ENCODE data around the gene ZEB2. TPM values are rescaled to one million over a fixed set of nuclear protein-coding genes. Genes with fewer than 3 reads are reported as not detected.

ZEB2 gene
- total and polyA plus RNA-seq, 10 of the 15 experiments (the other 5 are each of a cell fraction or from before 2014, with no cell fraction given) = 0.14 to 3.2 (median 0.84) TPM

GRCh38 chr2:144567745-144568144 lies 47.8 kb upstream of the ZEB2 start:
- ChIA-PET SMC1A (ENCODE audit: uncharacterized antibody, unreplicated experiment) (no interaction called here), RAD21 (ENCODE audit: unreplicated experiment) (no interaction called here), CTCF (interaction anchor here (0.6 to 1.5 kb wide), 2 partner anchors 19 to 58 kb away, joined by 3 to 4 read pairs; no protein-coding TSS in a partner anchor), POLR2A (no interaction called here)
- no peaks in the 10 kb centered on the region for H3K4me1 ChIP-seq (ENCODE audit: control insufficient read depth, insufficient read depth, low read length)
- WGBS (ENCODE audit: insufficient coverage, insufficient replicate concordance, low lambda C conversion rate, missing lambda C conversion rate) = 12% methylated on average over 4 of the region's 4 CpGs
- peaks cover 0 to 5% of the 10 kb centered on the region in 2 experiments; a peak in 2 of 4 replicates for H3K27me3 ChIP-seq (replicated peaks in 1 of 2; ENCODE audit: control insufficient read depth in 2 of 2, insufficient read depth in 2 of 2, low read length in 1 of 2)
- H3K36me3 ChIP-seq (ENCODE audit: control insufficient read depth in 2 of 2, insufficient read depth in 2 of 2, low read length in 1 of 2) = no peaks in the 10 kb centered on the region
- no peak for TF ChIP-seq HDGF (IDR thresholded peaks at IDR 0.05)
- TF ChIP-seq E4F1 (IDR thresholded peaks at IDR 0.05; ENCODE audit: borderline replicate concordance, partially characterized antibody) = no peak
- no peak for TF ChIP-seq BMI1 (IDR thresholded peaks at IDR 0.05; ENCODE audit: borderline replicate concordance)
- BruUV-seq (replicated peaks) = no TSS peak
- in situ Hi-C loops (cut with MboI) = no loop called here
- no peak overlapping the region for H3K4me2 ChIP-seq (ENCODE audit: control insufficient read depth, insufficient read depth)
- intact Hi-C loops (cut with micrococcal nuclease; ENCODE audit: unreplicated experiment) = no loop called here
- H3K9ac ChIP-seq (ENCODE audit: control insufficient read depth, insufficient read depth, low read length) = no peak overlapping the region
- ATAC-seq (no peak), DNase-seq (ENCODE audit: low read depth, low spot score) (no peak), FAIRE-seq (no peak)
- H3K9me3 ChIP-seq (replicated peaks; ENCODE audit: control insufficient read depth, insufficient read depth, low read length) = no peaks in the 10 kb centered on the region; the same call in 2 of the 3 replicates
- no peak overlapping the region for H2AFZ ChIP-seq (ENCODE audit: control insufficient read depth, low read depth, low read length)
- no peak overlapping the region for H3K27ac ChIP-seq (ENCODE audit: control insufficient read depth, insufficient read depth)
- no peaks in the 10 kb centered on the region for H4K20me1 ChIP-seq (ENCODE audit: control insufficient read depth, insufficient read depth)
- H3K4me3 ChIP-seq = no peak overlapping the region
- H3K79me2 ChIP-seq (ENCODE audit: control insufficient read depth, insufficient read depth, low read length) = no peaks in the 10 kb centered on the region

- DNase-seq (ENCODE audit: low read depth, low spot score) = no peak
- ChIA-PET CTCF (interaction anchor here (1.0 to 1.5 kb wide), 3 partner anchors 60 to 404 kb away, joined by 3 to 4 read pairs (median 4); no protein-coding TSS in a partner anchor), POLR2A (no interaction called here), SMC1A (ENCODE audit: uncharacterized antibody, unreplicated experiment) (interaction anchor here (0.5 to 1.7 kb wide), 2 partner anchors 10 to 680 kb away, joined by 3 to 4 read pairs; no protein-coding TSS in a partner anchor), RAD21 (ENCODE audit: unreplicated experiment) (no interaction called here)
- H3K9ac ChIP-seq (ENCODE audit: control insufficient read depth, insufficient read depth, low read length) = no peak overlapping the region
- intact Hi-C loops (cut with micrococcal nuclease; ENCODE audit: unreplicated experiment) = no loop called here
- ATAC-seq = no peak
- BruUV-seq (replicated peaks) = no TSS peak
- in situ Hi-C loops (cut with MboI) = no loop called here
- peaks cover 0 to 5% of the 10 kb centered on the region in 2 experiments; a peak in 2 of 4 replicates for H3K27me3 ChIP-seq (replicated peaks in 1 of 2; ENCODE audit: control insufficient read depth in 2 of 2, insufficient read depth in 2 of 2, low read length in 1 of 2)
- no peak overlapping the region for H3K4me2 ChIP-seq (ENCODE audit: control insufficient read depth, insufficient read depth)
- H3K4me3 ChIP-seq = no peak overlapping the region
- no peak overlapping the region for H2AFZ ChIP-seq (ENCODE audit: control insufficient read depth, low read depth, low read length)
- no peaks in the 10 kb centered on the region for H3K79me2 ChIP-seq (ENCODE audit: control insufficient read depth, insufficient read depth, low read length)
- H3K27ac ChIP-seq (ENCODE audit: control insufficient read depth, insufficient read depth) = no peak overlapping the region
- FAIRE-seq = no peak
- no peaks in the 10 kb centered on the region for H3K36me3 ChIP-seq (ENCODE audit: control insufficient read depth in 2 of 2, insufficient read depth in 2 of 2, low read length in 1 of 2)
- H3K4me1 ChIP-seq (ENCODE audit: control insufficient read depth, insufficient read depth, low read length) = peaks cover 4% of the 10 kb centered on the region; the same call in 1 of the 2 replicates
- WGBS (ENCODE audit: insufficient coverage, insufficient replicate concordance, low lambda C conversion rate, missing lambda C conversion rate) = 30% methylated on average over 2 of the region's 2 CpGs
- no peaks in the 10 kb centered on the region for H4K20me1 ChIP-seq (ENCODE audit: control insufficient read depth, insufficient read depth)
- no peaks in the 10 kb centered on the region; the same call in 2 of the 3 replicates for H3K9me3 ChIP-seq (replicated peaks; ENCODE audit: control insufficient read depth, insufficient read depth, low read length)
- TF ChIP-seq GABPA (IDR thresholded peaks at IDR 0.05; ENCODE audit: low read depth) (no peak), CREB1 (IDR thresholded peaks at IDR 0.05; ENCODE audit: low read depth) (no peak), TAF1 (IDR thresholded peaks at IDR 0.05; ENCODE audit: borderline replicate concordance, low read depth, low read length) (no peak), LARP7 (IDR thresholded peaks at IDR 0.05) (no peak), ZNF592 (IDR thresholded peaks at IDR 0.05) (no peak), KDM1A (IDR thresholded peaks at IDR 0.05; ENCODE audit: borderline replicate concordance) (no peak), EP300 (IDR thresholded peaks at IDR 0.05; ENCODE audit: borderline replicate concordance in 1 of 2, control insufficient read depth in 1 of 2, low read depth in 2 of 2, low read length in 2 of 2) (no peak)
Observed at GRCh38 chr2:144566448-144566847, 46.5 kb upstream of the ZEB2 start.

All from GM12878 (cell line).